Measurements from ENCODE around the gene ACTR3C.
"Not testable (repeated sequence)": the region's sequence is repeated elsewhere in the genome, so short reads cannot be mapped to it uniquely, and the experiment has no call there.

Gene ACTR3C

GRCh38 chr7:150204577-150204976, 118.8 kb downstream of the ACTR3C start:
- H3K27me3 ChIP-seq (ENCODE audit: control insufficient read depth, insufficient read depth, low read length); H3K4me3 ChIP-seq (ENCODE audit: low read length); H3K4me1 ChIP-seq (ENCODE audit: control insufficient read depth, low read depth, low read length); H3K36me3 ChIP-seq (ENCODE audit: control insufficient read depth, low read depth, low read length); H3K9me3 ChIP-seq (ENCODE audit: control insufficient read depth, low read depth, low read length); H3K9ac ChIP-seq (ENCODE audit: low read length); H3K27ac ChIP-seq (ENCODE audit: low read length): not testable (repeated sequence)

GRCh38 chr7:150202894-150203293, 120.5 kb downstream of the ACTR3C start:
- not testable (repeated sequence) for H3K27ac ChIP-seq (ENCODE audit: low read length); H3K36me3 ChIP-seq (ENCODE audit: control insufficient read depth, low read depth, low read length); H3K9me3 ChIP-seq (ENCODE audit: control insufficient read depth, low read depth, low read length); H3K4me3 ChIP-seq (ENCODE audit: low read length); H3K4me1 ChIP-seq (ENCODE audit: control insufficient read depth, low read depth, low read length); H3K9ac ChIP-seq (ENCODE audit: low read length); H3K27me3 ChIP-seq (ENCODE audit: control insufficient read depth, insufficient read depth, low read length)

Data from iPS-18a (cell line).